Measurements from ENCODE around the gene SYK.

SYK gene

DNA sequence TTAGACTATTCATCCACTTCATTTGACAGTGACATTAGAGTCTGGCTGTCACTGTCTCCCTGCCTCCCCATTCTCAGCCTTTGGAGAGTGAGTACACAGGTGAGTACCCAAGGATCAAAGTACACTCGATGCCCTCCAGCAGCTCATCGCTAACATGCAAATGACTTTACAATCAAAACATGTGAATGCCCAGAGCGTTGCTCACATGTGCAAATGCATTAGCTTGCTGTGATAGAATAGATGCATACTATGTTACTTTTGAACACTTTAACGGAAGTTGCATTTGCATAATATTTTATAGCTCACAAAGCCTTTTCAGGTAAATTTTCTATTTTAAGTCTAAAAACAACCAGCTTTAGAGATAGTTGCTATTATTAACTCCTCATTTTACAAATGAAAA lies 107.6 kb downstream of the SYK start:
- no peak for DNase-seq

DNA sequence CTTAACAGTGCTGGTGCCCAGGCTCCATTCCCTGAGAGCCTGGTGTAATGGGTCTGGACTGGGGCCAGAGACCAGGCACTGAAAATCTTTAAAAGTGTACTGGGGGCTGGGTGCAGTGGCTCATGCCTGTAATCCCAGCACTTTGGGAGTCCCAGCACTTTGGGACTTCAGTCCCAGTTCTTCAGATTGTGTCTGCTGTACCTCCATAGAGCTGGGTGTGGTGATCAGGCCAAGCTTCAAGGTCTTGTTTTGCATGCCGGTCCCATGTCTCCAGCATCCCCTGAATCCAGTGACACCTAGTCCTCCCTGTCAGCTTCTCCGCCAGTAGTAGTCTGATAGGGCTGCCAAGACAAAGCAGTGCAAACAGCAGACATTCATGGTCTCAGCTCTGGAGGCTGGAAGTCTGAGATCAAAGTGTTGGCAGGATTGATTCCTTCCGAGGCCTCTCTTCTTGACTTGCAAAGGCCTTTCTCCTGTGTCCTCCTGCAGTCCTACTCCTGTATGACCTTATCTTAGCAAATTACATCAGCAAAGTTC lies 108.2 kb downstream of the SYK start:
- DNase-seq: no peak

- no peak for DNase-seq
Observed at GRCh38 chr9:90914196-90914595, 112.6 kb downstream of the SYK start.

GRCh38 chr9:90914868-90915483 lies 113.4 kb downstream of the SYK start:
- no peak for DNase-seq

DNA sequence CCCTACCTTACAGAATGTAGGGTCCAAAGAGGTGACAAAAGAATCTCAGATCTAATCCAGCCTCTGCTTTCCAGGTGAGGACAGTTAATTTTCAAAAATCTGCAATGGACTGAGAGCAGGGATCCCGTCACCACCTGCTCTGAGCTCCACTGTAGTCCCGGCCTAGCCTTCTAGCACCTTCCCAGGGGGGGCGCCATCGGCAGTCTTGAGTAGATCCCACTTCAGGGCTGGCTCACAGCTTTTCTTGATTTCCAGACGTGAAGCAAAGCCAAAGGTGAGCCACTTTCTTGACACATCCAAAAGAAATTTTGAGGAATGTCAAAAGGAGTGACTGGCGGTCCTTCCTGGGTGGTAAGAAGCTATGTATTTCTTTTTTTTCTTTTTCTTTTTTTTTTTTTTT lies 114.1 kb downstream of the SYK start:
- DNase-seq: no peak

- DNase-seq: no peak
Observed at GRCh38 chr9:90916147-90916734, 114.6 kb downstream of the SYK start.

DNA sequence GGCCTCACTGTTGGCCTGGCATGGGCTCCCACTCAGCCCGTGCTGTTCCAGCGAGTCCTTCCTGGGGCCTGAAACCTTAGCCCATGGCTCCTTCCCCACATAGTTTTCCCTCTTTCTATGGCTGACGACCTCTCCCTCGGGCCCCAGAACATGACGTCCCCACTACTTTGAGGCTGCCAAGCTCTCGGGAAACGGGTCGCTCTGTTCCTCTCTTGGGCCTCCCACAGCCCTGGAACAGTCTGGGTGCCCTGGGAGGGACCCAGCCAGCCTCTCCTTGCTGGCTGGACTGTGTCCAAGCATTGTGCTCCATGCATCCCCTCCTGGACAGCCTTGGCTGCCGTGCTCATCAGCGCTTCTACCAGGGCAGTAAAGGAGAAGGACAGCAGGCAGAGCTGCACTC lies 118.3 kb downstream of the SYK start:
- DNase-seq: no peak

DNA sequence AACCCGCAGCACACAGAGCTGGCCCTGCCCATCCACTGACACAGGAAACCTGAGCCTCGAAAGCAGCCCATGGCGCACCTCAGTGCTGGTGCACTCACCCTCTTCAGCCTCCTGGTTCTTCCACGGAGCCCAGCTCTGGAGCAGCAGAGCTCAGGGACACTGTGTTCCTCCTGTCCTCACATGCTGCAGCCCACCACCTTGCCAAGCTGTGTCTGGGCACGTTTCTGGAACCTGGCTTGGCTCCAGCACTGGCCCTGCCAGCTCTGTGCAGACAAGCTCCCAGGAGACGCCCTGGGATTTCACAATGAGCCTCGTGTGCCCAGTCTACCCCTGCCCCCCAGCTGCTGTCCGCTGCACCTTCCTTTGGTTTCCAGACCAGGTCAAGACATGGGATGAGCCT lies 119.5 kb downstream of the SYK start:
- no peak for DNase-seq

- no peak for DNase-seq
Observed at GRCh38 chr9:90921969-90922368, 120.3 kb downstream of the SYK start.

GRCh38 chr9:90925581-90926257 lies 124.1 kb downstream of the SYK start:
- DNase-seq: no peak

DNA sequence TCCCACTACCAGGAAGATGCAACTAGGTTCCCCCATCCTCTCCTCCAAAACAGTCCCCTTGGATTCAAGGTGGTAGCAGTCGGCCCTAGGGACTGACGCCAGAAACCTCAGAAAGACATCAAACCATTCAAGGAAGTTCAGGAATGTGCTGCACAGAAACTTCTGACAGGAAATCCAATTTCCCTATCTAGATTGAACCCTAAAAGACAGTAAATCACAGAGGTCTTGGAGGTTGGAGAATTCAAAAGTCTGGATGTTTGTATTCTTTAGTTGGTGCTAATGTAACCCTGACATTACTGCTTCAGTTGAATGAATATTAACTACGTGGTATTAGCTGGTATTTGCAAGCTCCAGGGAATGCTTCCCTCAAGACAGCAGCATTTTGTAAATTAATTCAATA lies 125.3 kb downstream of the SYK start:
- DNase-seq: no peak

GRCh38 chr9:90927496-90927895 lies 125.9 kb downstream of the SYK start:
- DNase-seq: no peak

DNA sequence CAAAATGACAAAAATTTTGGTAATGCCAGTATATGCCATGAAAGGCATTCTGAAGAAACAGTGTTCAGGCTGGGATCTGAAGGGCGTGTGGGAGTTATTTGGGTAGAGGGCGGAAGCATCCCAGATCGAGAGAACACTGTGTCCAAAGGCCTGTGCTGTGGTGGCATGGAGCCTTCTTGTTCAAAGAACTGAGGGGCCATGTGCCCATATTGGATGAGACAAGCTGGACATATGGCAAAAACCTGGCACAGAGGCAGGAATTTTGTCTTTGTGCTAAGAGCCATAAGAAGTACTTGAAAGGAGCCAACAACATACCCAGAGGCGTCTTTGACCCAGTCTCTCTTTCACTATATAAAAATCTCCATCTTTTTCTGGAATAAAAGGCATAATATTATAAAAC lies 128.0 kb downstream of the SYK start:
- DNase-seq: no peak

GRCh38 chr9:90933468-90933867 lies 131.8 kb downstream of the SYK start:
- DNase-seq: no peak

- DNase-seq: no peak
Observed at GRCh38 chr9:90939351-90939750, 137.7 kb downstream of the SYK start.

GRCh38 chr9:90940280-90940679 lies 138.7 kb downstream of the SYK start:
- no peak for DNase-seq

DNA sequence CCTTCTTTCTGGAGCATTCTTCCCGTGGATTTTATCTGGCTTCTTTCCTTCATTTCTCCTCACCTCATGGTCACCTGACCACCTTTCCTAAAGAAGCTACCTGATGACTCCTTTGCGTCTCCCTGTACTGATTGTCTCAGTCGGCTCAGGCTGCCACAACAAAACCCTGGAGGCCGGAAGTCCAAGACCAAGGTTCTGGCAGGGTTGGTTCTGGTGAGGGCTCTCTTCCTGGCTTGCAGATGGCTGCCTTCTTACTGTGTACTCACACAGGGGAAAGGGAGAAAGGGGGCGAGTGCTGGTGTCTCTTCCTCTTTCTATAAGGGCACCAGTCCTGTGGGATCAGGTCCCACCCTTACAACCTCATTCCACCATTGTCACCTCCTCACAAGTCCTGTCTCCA lies 140.0 kb downstream of the SYK start:
- DNase-seq: no peak

GRCh38 chr9:90942555-90942954 lies 140.9 kb downstream of the SYK start:
- no peak for DNase-seq

DNA sequence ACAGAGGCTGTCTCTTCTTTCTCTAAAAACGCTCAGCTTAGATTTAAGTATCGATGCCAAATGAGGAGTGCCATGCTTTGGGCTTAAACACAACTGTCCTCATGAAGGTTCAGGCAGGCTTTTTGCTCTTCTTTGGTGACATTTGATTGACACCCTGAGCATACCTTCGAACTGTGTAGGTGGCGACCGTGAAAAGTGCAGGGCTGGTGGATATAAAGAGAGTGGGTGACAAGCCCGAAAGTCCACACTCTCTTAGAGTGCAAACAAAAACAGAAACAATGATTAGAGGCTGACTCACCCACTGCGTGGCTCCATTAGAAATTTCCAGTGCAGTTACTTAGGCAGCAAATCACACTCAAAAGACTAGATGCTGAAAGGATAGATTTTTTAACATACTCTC lies 141.7 kb downstream of the SYK start:
- DNase-seq: no peak

DNA sequence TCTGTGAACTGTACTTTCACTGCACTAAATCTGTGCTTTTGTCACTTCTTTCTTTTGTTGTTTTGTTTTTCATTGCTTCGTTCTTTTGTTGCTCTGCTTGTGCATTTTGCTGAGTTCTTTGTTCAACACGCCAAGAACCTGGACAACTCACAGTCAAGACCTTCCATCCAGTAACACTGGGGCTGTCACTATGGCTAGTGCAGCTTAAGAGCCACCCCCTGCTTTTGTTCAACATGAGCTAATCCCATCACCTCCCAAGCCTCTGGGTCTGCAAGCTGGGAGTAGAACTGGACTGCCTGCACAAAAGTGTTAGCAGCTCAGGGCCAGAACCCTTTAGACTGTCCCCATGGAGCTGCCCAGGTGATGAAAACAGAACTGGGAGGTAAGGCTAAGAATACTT lies 143.7 kb downstream of the SYK start:
- DNase-seq: no peak

DNA sequence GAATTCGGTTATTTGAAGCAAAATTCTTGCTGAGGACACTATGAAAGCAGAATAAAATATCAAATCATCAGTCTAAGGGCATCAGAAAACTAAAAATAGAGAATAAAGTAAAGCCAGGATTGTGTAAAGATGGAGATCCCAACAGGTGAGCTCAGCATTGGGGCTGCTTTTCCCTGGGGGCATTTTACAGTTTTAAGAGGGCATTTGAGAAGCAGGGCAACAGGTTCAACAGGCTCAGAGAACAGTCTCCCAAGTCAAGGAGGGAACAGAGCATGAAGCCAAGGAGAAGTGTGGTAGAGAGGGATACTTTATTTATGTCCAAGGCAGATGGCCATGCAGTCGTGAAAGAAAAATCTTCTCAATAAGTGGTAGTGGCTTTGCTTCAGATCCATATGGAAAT lies 145.4 kb downstream of the SYK start:
- no peak for DNase-seq

Measured in SIG-M5 (cell line).